CD4-positive, alpha-beta T cell treated with Interleukin-17A for 1 hour (primary cell): ENCODE measurements around the gene FAT2.
"Not testable (repeated sequence)": the region's sequence is repeated elsewhere in the genome, so short reads cannot be mapped to it uniquely, and the experiment has no call there.

Experiments used
- DNase-seq: peaks from one replicate; pipeline ENCODE4 v3.0.0-alpha.2; 2020

The FAT2 gene

GRCh38 chr5:151580239-151580638 is 10.9 kb downstream of the FAT2 start:
- no peak for DNase-seq

GRCh38 chr5:151579146-151579545 is 12.0 kb downstream of the FAT2 start:
- DNase-seq = not testable (repeated sequence)

GRCh38 chr5:151578326-151579025 is 12.7 kb downstream of the FAT2 start:
- DNase-seq = no peak

GRCh38 chr5:151577566-151577965 is 13.6 kb downstream of the FAT2 start:
- no peak for DNase-seq

GRCh38 chr5:151574444-151574996 is 16.6 kb downstream of the FAT2 start:
- DNase-seq = no peak

GRCh38 chr5:151572657-151573368 is 18.3 kb downstream of the FAT2 start:
- no peak for DNase-seq

GRCh38 chr5:151571270-151572173 is 19.6 kb downstream of the FAT2 start:
- DNase-seq = no peak

GRCh38 chr5:151570512-151571269 is 20.4 kb downstream of the FAT2 start:
- no peak for DNase-seq

GRCh38 chr5:151570058-151570457 is 21.1 kb downstream of the FAT2 start:
- no peak for DNase-seq

- no peak for DNase-seq
Observed at GRCh38 chr5:151569132-151570046, 21.7 kb downstream of the FAT2 start.

- DNase-seq = no peak
Observed at GRCh38 chr5:151568036-151568435, 23.1 kb downstream of the FAT2 start.

- no peak for DNase-seq
Observed at GRCh38 chr5:151565971-151566370, 25.2 kb downstream of the FAT2 start.

GRCh38 chr5:151562019-151562707 is 29.0 kb downstream of the FAT2 start:
- no peak for DNase-seq

GRCh38 chr5:151557951-151558350 is 33.2 kb downstream of the FAT2 start:
- DNase-seq = no peak

- no peak for DNase-seq
Observed at GRCh38 chr5:151557466-151557865, 33.7 kb downstream of the FAT2 start.

GRCh38 chr5:151556806-151557205 is 34.3 kb downstream of the FAT2 start:
- no peak for DNase-seq

GRCh38 chr5:151555760-151556576 is 35.2 kb downstream of the FAT2 start:
- no peak for DNase-seq

- DNase-seq = no peak
Observed at GRCh38 chr5:151553695-151554094, 37.4 kb downstream of the FAT2 start.

GRCh38 chr5:151553130-151553670 is 37.9 kb downstream of the FAT2 start:
- no peak for DNase-seq
